ENCODE measurements around the gene VKORC1.

VKORC1 gene

DNA sequence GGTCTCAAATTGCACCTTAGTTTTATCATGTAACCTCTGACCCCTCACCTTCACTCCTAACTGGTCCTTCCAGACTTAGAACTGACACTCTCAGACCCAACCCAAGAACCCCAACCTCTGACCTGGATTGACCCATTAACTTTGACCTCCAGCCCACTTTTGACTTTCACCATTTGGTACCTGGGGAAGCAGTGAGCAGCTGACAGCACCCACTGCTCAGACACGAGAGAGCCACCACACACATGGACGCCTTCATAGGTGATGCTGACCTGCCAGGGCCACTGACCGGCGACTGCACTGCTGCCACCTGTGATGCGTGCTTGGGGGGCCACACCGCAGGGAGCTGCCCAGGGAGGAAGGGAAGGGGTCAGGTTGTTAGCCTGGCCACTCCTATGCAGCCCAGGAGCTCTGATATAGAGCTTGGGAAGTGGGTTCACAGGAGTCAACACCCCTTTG lies 38.5 kb upstream of the VKORC1 start:
- DNase-seq (ENCODE audit: low read depth): no peak
- no peak overlapping the region for H3K4me3 ChIP-seq (ENCODE audit: control insufficient read depth, low read depth, low read length)
- TF ChIP-seq, protein P1, sequence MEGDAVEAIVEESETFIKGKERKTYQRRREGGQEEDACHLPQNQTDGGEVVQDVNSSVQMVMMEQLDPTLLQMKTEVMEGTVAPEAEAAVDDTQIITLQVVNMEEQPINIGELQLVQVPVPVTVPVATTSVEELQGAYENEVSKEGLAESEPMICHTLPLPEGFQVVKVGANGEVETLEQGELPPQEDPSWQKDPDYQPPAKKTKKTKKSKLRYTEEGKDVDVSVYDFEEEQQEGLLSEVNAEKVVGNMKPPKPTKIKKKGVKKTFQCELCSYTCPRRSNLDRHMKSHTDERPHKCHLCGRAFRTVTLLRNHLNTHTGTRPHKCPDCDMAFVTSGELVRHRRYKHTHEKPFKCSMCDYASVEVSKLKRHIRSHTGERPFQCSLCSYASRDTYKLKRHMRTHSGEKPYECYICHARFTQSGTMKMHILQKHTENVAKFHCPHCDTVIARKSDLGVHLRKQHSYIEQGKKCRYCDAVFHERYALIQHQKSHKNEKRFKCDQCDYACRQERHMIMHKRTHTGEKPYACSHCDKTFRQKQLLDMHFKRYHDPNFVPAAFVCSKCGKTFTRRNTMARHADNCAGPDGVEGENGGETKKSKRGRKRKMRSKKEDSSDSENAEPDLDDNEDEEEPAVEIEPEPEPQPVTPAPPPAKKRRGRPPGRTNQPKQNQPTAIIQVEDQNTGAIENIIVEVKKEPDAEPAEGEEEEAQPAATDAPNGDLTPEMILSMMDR (conservative IDR thresholded peaks at IDR 0.05; ENCODE audit: control insufficient read depth, insufficient read depth, low read depth, low read length): no peak

DNA sequence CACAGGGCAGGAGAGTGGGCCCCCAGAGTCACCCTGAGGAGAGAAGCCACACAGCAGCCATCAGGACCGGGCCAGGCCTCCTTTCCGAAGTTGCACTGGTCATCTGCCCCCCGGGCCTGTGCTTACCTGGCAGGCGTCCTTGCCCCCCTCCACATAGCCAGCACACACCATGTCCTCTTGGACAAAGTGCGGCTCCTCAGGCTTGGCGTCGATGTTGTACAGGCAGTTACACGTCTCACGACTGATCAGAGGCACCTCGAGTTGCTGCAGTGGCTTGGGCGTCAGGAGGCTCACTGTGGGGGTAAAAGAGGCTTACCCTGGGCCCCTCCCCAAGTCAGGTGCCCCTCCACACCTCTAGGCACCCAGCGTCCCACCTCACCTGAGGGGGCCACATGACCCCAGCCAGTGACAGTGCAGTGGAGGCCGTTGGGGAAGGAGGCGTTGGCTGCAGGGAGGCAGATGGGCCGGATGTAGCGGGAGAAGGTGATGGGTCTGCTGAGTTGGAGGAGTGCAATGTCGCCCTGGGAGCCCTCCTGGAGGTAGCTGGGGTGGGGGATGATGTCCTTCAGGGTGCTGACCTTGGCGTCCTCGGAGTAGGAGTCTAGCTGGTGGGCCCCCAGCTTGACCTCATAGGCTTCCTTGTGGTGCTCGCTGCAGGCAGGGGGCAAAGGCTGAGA lies 37.8 kb upstream of the VKORC1 start:
- no peak overlapping the region for H3K4me3 ChIP-seq (ENCODE audit: control insufficient read depth, low read depth, low read length)
- TF ChIP-seq, protein P1 (conservative IDR thresholded peaks at IDR 0.05; ENCODE audit: control insufficient read depth, insufficient read depth, low read depth, low read length): no peak
- DNase-seq (ENCODE audit: low read depth): no peak

DNA sequence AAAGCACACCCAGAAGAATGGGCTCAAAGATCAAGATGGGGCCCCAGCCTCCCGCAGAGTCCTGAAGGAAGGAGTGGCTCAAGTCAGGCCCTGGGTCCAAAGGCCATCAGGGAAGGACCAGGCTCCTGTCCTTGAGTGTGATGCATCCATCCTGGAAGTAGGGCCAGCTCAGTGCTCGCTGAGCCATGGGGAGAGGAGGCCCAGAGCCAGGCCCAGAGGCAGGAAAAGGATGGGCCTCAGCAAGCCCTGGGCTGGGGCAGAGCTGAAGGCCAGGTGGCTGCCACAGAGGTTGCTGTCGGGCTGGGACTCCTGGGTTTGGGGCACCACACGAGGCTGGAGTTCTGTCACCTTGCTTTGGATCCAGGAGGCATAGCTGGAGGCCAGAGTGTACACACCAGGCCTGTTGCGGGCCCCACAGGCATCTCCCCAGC lies 37.3 kb upstream of the VKORC1 start:
- TF ChIP-seq, protein P1 (conservative IDR thresholded peaks at IDR 0.05; ENCODE audit: control insufficient read depth, insufficient read depth, low read depth, low read length): no peak
- no peak overlapping the region for H3K4me3 ChIP-seq (ENCODE audit: control insufficient read depth, low read depth, low read length)
- no peak for DNase-seq (ENCODE audit: low read depth)

DNA sequence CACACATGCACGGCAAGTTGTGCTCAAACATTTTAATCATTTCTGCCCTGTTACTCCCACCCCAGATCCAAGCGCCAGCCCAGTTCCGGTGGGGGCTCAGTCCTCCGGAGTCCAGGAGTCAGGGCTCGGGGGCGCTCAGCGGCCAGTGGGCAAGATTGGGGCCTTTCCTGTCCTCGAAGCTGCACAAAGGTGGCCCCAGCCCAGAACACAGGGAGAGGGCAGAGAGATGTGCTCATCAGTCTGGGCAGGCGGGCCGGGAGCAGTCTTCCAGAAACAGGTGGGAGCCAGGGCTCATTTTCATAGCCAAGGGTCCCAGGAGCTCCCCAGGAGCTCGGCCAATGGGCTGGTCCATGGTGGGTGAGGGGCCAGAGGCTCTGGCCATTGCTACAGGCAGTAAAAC lies 36.8 kb upstream of the VKORC1 start:
- TF ChIP-seq, protein P1 (conservative IDR thresholded peaks at IDR 0.05; ENCODE audit: control insufficient read depth, insufficient read depth, low read depth, low read length): no peak

DNA sequence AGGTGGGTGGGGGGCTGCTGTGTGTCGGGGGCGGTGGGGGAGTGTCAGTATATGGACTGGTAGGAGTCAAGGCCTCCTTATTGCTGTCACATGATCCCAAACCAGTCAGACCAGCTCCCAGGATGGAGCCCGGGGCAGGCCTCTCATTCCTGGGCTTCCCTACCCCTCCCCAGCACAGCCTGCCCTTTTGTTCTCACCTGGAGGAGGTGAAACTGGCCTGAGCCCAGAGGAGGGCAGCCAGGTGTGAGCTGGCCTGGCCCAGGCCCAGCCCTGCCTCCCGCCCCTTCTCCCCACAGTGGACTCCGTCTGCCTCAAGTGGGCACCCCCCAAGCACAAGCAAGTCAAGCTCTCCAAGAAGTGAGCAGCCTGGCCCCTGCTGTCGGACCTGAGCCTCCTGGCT lies 36.3 kb upstream of the VKORC1 start:
- no peak for DNase-seq (ENCODE audit: low read depth)

More for the DNA sequence above, 36.8 kb upstream of the VKORC1 start:
- H3K4me3 ChIP-seq (ENCODE audit: control insufficient read depth, low read depth, low read length): no peak overlapping the region
- no peak for DNase-seq (ENCODE audit: low read depth)

DNA sequence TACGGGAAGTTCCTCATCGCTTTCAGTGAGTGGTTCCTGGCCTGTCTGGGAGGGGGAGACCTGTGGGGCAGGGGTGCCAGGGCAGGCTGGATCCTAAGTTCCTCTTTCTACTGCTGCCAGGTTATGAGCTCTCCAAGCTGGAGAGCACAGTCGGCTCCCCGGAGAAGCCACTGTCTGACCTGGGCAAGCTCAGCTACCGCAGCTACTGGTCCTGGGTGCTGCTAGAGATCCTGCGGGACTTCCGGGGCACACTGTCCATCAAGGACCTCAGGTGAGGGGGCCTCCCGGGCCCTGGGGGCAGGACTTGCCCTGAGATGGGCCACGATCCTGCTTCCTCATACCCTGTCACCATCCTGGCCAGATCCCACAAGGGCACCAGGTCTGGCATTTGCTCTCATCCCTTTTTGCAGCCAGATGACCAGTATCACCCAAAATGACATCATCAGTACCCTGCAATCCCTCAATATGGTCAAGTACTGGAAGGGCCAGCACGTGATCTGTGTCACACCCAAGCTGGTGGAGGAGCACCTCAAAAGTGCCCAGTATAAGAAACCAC lies 35.8 kb upstream of the VKORC1 start:
- H3K4me3 ChIP-seq (ENCODE audit: control insufficient read depth, low read depth, low read length): no peak overlapping the region
- no peak for DNase-seq (ENCODE audit: low read depth)
- TF ChIP-seq, protein P1 (conservative IDR thresholded peaks at IDR 0.05; ENCODE audit: control insufficient read depth, insufficient read depth, low read depth, low read length): no peak

More for the DNA sequence above, 36.3 kb upstream of the VKORC1 start:
- TF ChIP-seq, protein P1 (conservative IDR thresholded peaks at IDR 0.05; ENCODE audit: control insufficient read depth, insufficient read depth, low read depth, low read length): no peak
- no peak overlapping the region for H3K4me3 ChIP-seq (ENCODE audit: control insufficient read depth, low read depth, low read length)

All from fibroblast of mammary gland (primary cell).